ENCODE results near the gene ZNF385A. TPM values are rescaled to one million over a fixed set of nuclear protein-coding genes. Genes with fewer than 3 reads are reported as not detected.
"Not testable (repeated sequence)": the region's sequence is repeated elsewhere in the genome, so short reads cannot be mapped to it uniquely, and the experiment has no call there.

Gene ZNF385A
- total RNA-seq, 1 donor from 2014 or later, result 0.79 TPM

DNA sequence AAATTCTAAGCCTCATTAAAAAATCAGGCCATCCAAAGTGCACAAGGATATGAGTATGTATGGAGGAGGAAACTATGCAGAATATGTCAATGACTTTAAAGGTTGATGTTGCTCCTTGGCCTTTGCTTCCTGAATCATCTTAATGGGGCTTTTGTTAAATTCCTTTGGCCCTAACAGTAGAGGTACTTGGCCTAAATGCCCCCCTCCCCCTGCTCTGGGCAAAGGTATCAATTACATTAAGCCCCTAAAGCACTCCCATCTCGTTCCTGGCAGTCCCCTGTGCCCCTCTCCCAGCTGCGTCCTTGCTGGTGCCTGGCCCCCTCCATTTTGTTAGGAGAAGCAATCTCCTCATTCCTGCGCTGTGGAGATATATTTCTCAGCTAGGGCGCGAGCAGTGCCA, 54.8 kb downstream of the ZNF385A start:
- DNase-seq (ENCODE audit: low read depth, low spot score), result no peak

DNA sequence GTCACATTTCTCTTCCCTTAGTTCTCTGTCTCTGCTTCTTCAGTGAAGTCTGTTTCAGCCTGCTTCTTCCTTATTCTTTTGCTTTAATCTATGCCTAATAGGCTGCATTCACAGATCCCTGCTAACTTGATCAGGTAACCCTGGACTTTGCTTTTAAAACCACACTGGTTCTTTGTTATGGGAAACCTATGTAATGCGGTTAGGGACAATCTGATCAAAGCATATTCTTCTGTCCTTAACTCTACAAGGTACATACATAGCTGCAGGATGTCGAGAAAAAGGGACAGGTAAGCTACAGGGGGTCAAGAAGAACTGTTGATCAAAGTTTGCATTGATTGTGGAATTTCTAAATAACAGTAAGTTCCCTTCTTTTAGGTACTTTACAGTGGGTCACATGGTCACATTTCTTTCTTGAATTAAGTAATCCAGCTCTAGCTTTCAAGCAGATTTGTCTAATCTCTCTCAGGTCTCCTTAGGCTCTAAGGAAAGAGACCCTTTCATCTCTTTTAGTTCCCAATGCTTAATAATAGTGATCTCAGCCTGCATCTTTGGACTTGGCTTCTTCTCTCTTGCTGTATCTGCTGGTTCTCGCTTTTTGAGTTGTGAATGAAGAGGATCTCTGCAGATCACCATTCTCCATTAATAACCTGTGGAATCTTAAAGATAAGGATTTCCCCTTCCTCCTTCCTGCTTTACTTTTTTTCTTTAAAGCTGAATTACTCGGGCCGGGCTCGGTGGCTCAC, 55.8 kb downstream of the ZNF385A start:
- DNase-seq (ENCODE audit: low read depth, low spot score), result no peak

DNA sequence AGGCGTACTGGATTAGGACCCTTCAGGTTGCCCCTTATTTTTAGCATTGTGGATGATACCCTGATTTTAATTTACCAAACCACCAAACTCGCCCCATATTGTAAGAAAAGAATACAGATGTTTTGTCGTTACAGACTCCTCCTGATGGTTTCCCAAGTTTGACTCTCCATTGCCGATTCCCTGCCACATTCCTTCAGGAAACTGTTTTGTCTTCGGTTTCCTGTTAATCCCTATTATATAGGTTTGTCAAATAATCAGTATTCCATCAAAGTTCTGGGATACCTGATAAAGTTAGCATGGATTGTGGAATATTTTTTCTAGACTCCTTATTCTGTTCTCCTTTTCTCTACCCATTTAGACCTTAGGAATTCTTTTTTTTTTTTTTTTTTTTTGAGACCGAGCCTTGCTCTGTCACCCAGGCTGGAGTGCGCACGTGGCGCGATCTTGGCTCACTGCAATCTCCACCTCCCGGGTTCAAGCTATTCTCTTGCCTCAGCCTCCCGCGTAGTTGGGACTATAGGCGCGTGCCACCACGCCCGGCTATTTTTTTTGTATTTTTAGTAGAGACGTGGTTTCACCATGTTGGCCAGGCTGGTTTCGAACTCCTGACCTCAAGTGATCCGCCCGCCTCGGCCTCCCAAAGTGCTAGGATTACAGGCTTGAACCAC, 59.0 kb downstream of the ZNF385A start:
- DNase-seq (ENCODE audit: low read depth, low spot score), result not testable (repeated sequence)

DNA sequence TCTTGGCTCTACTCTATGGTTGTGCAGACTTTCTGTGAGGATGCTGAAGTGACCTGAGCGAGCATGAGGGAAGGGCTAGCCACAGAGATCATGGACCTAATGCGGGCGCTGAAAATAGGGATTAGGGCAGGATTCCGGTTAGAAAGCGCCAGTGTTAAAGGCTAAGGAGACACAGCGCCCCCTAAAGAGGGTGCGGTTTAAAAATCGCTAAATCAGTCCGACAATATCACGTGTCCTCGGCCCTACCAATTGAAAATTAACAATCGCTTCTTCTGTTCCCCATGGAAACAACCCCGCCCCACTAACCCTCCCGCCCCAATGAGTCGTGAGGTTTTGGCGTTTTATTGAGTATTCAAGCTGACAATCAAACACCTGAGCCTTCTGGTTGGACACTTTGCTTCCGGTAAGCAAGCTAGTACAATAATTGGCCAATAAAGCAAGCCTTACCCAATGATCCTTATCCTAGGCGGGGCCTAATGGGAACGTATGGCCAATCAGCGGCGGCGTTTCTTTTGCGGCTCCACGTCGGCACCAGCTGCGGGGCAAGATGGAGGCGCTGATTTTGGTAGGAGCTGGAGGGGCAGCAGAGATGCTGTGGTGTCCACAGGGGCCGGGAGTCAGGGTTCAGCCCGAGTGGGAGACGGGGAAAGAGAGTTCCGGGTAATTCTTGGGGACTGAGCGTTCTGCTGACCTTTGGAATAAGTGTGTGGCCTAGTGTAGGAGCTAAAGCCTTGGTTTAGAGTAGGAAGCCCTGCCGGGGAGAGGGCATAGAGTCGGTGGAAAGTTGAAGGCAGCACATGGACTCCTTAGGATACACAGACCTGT, 59.7 kb downstream of the ZNF385A start, which contains the start of gene COPZ1:
TSS of gene COPZ1 (plus strand) at position 515 of the 825 bp plus-strand sequence. CDS start at position 548, 33 bp downstream.
- peak; percentile 98 for DNase-seq (ENCODE audit: low read depth, low spot score)

DNA sequence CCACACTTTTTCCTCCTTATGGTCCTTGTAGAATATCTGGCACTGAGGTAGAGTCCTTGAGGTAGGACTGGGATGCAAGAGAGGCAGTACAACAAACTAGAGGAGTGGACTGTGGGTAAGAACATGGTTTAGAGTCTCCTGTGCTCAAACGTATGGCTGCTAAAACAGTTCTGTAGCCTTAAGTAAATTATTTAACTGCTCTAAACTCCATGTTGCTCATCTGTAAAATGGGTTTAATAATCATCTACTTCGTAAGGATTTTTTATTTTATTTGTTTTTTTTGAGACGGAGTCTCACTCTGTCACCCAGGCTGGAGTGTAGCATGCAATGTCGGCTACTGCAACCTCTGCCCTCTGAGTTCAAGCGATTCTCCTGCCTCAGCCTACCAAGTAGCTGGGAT, 63.2 kb downstream of the ZNF385A start:
- no peak for DNase-seq (ENCODE audit: low read depth, low spot score)

Other genes starting within 250 kb of the ZNF385A start
- 19.4 and 20.6 TPM in 2 replicates for gene SMUG1, start 195.7 kb downstream of the ZNF385A start, total RNA-seq
- gene CBX5, start 104.6 kb downstream of the ZNF385A start, total RNA-seq, result 36.4 and 42.9 TPM in 2 replicates
- gene HNRNPA1, start 104.0 kb downstream of the ZNF385A start, total RNA-seq, result 569 and 659 TPM in 2 replicates
- gene NFE2, start 83.7 kb downstream of the ZNF385A start, total RNA-seq, result not detected in 2 replicates
- gene COPZ1, start 59.6 kb downstream of the ZNF385A start, total RNA-seq, result 108 and 131 TPM in 2 replicates
- gene GPR84, start 20.2 kb downstream of the ZNF385A start, total RNA-seq, result not detected in 2 replicates
- gene ITGA5, start 34.5 kb upstream of the ZNF385A start, total RNA-seq, result 848 and 1,153 TPM in 2 replicates
- not detected in 2 replicates for gene GTSF1, start 88.9 kb upstream of the ZNF385A start, total RNA-seq
- gene NCKAP1L, start 113.0 kb upstream of the ZNF385A start, total RNA-seq, result under 0.01 and 0.26 TPM in 2 replicates
- gene PDE1B, start 164.9 kb upstream of the ZNF385A start, total RNA-seq, result not detected in 2 replicates
- not detected in 2 replicates for gene PPP1R1A, start 203.9 kb upstream of the ZNF385A start, total RNA-seq